Endometrial microvascular endothelial cells (primary cell): ENCODE measurements around the gene EEF2. TPM values are rescaled to one million over a fixed set of nuclear protein-coding genes. Genes with fewer than 3 reads are reported as not detected.
"Not testable (repeated sequence)": the region's sequence is repeated elsewhere in the genome, so short reads cannot be mapped to it uniquely, and the experiment has no call there.

Experiments
- in situ Hi-C: cut with HindIII; loops from 2 replicates; pipeline ENCODE4 v1.10.0; 2017; ENCODE audit warnings: low sequenced_read_pairs, low pct_unique_long_range_greater_than_20kb; ENCODE audit errors: inconsistent ontology term
- total RNA-seq: library from RNA; depleted of rRNA; stranded (reverse); fragments of >200 nt; gene quantifications from one replicate; pipeline ENCODE4 v1.2.3, GENCODE V29; 2015; ENCODE audit errors: inconsistent ontology term

Gene EEF2
- total RNA-seq, 1 donor from 2014 or later, result 2,011 TPM

DNA sequence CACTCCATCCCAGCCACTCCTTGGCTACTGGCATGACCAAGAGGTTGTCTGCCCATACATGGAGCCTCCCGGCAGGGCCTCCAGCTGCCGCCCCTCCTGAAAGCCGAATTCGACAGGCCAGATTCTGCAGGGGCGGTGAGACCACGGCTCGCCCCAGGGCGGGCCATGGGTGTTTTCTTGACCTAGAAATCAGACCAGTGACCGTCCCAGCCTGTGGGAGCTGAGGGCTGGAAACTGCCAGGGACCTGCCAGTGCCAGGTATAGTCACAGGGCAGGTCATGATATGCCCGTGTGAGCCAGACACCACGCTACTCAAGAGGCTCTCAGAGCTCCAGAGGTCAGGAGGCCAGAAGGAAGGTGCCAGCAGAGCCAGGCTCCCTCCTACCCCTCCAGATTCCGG, 31.2 kb downstream of the EEF2 start:
- in situ Hi-C loops, result no loop called here

DNA sequence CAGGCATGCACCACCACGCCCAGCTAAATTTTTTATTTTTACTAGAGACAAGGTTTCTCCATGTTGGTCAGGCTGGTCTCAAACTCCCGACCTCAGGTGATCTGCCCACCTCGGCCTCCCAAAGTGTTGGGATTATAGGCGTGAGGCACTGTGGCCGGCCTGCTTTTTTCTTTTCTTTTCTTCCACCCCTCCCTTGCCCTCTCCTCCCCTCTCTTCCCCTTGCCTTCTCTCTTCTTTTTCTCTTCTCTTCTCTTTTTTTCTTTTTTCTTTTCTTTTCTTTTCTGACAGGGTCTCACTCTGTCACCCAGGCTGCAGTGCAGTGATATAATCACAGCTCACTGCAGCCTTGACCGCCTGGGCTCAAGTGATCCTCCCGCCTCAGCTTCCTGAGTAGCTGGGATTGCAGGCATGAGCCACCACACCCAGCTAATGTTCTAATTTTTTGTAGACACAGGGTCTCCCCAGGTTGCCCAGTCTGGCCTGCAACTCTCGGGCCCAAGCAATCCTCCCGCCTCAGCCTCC, 32.4 kb downstream of the EEF2 start:
- in situ Hi-C loops, result not testable (repeated sequence)

DNA sequence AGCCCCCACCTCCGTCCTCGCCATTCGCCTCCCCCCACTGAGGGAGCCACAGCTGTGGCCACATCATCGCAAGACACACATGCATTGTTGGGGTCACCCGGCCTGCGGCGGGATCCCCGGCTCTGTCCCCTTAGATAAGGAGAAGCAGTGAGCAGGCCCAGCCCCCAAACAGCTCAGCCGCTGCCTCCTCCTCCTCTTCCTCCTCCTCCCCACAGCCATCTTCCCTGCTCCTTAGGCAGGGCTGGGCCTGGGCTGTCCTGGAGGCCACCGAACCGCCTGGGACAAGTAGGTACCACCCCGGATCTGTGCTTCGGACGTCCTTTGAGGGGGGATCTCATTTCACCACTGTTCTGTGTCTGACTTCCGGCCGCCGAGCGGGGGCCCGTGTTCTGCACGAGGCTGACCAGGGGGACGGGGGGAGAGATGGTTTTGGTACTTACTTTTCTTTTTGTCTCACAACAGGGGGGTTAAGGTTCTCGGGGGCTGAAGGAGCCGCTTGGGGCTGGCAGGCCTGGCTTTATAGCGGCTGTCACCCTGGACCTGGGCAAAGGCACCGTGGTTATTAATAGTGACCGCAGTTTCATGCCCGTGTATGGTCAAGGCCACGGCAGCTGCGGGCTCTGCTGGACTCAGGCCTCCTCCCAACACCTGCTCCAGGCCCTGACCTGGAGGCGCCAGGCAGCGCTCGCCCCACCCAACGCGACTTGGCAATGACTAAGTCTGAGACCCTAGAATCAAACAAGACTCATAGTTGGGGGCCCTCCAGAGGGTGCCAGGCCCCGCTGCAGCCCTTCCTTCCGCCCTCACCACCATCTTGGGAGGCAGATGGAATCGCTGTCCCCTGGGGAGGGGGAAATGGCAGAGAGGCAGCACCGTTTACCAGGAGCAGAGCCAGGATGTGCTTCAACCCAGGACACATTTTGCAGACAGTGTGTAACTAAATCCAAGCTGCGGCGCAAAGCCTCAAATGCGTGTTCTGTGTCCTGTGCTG, 34.1 kb downstream of the EEF2 start:
- in situ Hi-C loops, result no loop called here

DNA sequence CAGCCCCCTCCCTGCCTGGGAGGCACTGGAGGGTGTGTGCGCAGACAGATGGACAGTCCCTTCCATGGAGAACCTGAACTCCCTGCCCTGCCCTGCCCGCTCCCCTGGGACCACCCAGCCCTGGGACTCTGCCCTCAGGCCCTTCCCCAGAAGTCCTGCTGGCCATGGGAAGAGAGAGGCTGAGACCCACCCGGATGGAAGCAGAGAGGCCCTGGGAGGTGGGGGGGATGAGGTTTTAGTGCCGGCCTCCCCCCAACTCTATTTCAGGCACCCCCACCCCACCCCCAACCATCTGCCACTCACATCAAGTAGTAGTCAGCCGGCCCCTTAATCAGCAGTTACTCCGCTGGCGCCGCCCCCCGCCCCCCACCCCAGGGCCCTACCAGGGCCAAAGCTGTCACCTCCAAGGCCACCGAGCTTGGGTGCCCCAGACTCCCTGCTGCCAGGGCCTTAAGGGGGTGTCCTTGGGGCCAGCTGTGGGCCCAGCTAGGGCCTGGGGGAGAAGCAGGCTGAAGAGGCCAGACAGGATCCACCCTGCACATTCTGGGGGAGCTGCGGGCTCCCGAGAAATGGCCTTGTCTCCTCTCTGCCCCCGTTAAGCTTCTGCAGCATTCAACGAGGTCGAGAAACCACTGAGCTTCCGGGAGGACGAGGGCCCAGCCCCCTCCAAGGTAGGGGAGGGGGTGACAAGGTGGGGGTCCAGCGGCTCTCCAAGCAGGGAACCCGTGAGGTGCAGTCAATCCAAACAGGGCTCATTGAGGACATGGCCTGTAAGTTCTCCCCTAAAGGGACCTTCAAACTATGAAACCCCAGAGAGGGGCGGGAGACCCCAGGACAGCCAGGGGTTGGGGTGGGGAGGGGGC, 35.0 kb downstream of the EEF2 start:
- in situ Hi-C loops, result no loop called here

DNA sequence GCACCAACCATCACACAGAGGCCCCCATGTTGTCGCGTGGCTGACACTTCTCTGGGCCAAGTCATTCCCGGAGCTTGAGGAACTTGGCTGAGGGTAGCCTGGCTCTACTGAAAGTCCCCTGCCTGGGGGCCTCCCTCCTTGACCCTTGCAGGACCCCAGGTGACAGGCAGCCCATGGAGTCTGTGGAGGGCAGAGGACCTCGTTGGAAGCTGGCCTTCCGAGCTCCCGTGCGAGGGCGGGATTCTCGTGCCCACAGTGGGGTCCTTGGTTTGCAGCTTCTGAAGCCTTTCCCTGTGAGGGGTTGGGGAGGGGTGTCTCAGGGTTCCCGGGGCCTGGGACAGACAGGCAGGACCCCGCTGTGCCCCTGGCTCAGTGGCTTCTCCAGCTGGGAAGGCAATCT, 36.0 kb downstream of the EEF2 start:
- in situ Hi-C loops, result no loop called here

DNA sequence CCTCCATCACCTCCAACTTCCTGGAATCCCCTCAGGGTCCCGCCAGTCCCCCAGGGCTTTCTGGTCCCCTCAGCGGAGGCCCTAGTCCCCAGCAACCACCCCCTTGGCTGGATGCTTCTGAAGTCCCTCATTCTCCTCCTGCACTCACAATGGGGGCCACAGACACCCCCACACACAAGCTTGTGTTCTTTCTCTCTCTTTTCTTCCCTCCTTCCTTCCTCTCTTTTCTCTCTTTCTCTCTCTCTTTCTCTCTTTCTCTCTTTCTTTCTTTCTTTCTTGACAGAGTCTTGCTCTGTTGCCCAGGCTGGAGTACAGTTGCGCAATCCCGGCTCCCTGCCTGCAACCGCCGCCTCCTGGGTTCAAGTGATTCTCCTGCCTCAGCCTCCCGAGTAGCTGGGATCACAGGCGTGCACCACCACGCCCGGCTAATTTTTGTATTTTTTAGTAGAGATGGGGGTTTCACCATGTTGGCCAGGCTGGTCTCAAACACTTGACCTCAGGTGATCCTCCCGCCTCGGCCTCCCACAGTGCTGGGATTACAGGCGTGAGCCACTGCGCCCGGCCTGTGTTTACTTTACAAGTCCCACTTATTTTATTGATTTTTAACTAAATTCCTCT, 37.8 kb downstream of the EEF2 start:
- in situ Hi-C loops, result not testable (repeated sequence)

DNA sequence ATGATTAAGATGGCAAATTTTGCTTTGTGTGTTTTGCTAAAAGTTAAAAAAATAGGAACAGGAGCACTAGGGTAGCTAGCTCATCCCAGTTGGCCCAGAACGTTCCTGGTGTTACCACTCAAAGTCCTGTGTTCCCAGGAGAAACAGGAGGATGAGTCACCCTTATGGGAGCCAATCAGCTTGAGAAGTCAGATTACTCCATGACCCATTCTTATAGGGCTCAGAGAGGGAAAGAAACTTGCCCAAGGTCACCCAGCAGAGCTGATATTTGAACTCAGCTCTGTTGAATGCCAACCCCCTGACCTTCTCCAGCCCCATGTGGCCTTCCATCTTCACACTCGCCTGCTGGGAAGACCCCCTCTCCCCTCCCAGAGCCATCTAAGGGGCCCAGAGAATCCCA, 39.4 kb downstream of the EEF2 start:
- in situ Hi-C loops, result no loop called here

DNA sequence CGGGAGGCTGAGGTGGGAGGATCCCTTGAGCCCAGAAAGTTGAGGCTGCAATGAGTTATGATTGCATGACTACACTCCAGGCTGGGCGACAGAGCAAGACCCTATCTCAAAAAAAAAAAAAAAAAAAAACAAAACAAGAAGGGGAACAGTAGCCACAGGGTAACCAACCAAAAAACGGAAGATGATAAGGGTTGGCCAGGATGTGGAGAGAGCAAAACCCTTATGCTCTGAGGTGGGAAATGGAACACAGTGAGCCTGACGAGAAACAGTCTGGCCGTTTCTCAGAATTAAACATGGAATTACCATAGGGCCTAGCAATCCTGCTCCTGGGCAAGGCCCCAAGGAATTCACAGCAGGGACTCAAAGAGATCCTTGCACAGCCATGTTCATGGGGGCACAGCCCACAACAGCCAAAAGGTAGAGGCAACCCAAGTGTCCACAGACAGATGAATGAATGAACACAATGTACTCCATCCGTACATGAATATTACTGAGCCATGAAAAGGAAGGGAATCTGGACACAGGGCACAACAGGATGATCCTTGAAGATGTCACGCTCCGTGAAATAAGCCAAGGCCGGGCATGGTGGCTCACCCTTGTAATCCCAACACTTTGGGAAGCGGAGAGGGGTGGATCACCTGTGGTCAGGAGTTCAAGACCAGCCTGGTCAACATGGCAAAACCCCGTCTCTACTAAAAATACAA, 41.1 kb downstream of the EEF2 start:
- in situ Hi-C loops, result no loop called here

DNA sequence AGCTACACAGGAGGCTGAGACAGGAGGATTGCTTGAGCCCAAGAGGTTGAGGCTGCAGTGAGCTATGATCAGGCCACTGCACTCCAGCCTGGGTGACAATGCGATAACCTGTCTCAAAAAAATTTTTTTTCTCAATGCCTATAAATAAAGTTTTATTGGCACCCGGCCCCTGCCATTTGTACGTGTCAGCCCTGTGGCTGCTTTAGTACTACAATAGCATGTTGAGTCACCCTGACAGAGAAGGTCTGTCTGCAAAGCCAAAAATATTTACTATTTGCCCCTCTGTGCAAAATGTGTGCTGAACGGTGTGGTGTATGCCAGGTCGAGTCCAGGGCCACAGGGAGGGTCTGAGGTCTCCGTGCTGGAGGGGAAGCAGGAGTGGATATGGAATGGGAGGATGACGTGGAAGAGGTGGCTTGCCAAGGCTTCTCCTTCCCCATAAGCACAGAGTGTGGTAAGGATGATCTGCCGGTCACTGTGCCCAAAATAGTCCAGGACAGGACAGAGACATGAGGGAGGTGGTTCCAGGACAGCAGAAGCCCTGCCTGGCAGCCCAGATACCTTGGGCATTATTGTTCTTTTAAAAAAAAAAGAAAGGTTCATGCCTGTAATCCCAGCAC, 42.4 kb downstream of the EEF2 start:
- in situ Hi-C loops, result no loop called here

DNA sequence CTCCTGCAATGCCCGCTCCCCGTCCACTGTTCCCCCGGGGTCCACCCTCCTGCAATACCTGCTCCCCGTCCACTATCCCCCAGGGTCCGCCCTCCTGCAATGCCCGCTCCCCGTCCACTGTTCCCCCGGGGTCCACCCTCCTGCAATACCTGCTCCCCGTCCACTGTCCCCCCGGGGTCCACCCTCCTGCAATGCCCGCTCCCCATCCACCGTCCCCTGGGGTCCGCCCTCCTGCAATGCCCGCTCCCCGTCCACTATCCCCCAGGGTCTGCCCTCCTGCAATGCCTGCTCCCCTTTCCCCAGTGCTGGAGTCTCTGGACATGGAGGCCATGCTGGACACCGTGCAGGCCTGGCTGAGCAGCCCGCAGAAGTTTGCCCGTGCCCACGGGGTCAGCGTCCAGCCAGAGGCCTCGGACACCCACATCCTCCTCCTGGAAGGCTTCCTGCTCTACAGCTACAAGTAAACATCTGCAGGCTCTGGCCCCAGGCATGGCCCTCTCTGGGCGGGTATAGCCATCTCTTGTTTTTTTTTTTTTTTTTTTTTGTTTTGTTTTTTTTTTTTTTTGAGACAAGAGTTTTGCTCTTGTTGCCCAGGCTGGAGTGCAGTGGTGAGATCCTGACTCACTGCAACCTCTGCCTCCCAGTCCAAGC, 46.8 kb downstream of the EEF2 start:
- in situ Hi-C loops, result not testable (repeated sequence)

DNA sequence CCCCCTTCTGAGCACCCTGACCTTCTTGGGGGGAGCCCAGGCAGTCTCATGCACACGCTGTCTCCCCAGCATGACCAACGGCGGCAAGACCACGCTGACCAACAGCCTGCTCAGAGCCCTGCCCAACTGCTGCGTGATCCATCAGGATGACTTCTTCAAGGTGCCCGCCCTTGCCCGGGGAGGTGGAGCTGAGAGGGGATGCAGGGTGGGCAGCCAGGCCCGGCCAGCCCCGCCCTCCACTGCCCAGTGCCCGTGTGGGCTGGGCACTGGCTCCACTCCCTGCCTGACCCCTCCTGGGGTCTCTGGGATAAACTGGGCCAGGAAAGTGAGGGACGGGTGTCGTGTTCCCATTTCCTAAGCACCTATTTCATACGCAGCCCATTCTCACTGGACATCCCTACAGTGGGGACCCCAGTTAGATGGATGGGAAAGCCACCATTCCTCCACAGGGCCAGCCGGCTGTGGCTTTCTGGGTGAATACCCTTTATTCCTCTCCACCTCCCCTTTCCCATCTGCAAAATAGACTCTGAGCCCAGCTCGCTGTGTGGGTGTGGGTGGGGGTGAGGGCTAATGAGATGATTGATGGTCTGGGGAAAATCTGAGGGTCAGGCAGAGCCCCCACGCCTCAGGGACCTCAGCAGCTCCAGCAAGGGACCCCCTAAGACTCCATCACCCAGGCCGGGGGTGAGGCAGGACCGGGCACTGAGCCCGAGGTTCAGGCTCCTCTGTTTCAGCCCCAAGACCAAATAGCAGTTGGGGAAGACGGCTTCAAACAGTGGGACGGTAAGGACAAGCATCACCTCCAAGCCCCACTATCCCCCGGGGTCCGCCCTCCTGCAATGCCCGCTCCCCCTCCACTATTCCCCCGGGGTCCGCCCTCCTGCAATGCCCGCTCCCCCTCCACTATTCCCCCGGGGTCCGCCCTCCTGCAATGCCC, 48.5 kb downstream of the EEF2 start:
- in situ Hi-C loops, result no loop called here

DNA sequence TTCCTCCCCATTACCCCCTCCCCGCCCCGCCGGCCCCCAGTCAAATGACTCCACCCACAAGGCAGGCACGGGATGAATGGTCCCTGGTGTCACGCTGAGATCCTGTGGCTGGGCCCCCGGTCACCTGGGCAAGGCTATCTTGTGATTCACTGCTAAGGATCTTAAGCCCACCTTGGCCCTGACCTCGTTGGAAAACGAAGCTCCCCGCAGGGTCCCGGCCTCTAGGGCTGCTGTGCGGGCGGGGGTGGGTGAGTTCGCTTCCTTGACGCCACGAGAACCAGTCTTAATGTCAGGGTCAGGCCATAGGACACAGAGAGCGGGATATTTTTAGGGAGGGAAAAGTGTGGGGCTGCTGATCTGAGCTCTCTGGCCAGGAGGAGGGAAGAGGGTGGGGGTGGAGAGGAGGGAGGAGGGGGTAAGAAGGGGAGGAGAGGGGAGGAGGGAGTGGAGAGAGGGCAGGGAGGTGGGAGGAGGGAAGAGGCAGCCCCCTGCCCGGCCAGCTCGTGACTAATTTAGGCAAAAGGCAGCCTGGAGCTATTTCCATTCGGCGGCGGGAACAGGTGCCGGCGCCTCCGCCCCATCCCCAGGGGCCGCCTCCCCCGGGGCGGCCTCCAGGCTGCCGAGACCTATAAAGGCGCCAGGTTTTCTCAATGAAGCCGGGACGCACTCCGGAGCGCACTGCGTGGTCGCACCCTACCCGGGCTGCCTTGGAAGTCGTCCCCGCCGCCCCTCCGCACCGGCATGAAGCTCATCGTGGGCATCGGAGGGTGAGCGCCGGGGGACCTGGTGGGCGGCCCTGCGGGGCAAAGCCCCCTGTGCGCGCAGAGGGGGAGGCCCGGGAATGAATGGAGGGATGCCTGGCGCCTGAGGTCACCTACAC, 52.1 kb downstream of the EEF2 start, which contains the start of gene NMRK2:
Gene NMRK2, plus strand, starts transcription at position 139 of the 880 bp plus-strand sequence. Its CDS starts 603 bp downstream, at position 742.
- in situ Hi-C loops, result no loop called here

DNA sequence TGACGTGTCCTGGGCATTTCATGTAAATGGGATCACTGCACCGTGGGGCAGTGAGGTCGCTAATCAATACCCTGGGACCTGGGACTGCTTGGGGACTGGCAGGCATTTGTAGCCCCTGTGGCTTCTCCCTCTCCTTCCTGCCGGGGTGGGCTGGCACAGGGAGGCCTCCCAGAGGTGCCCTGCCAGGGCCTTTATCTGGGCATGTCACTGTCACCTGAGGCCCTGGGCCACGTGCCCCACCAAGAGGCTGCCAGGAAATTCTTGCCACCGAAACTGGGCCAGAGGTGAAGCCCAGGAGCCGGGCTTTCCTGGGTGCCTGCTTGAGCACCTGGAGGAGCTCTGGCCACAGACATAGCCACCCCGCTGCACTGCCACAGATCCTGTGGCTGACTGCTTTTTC, 54.2 kb downstream of the EEF2 start:
- in situ Hi-C loops, result no loop called here
